GM21825 (cell line): ENCODE data around the gene VGLL2.

Experiments used
- ATAC-seq: cut with Tn5 transposase; IDR thresholded peaks from one replicate; pipeline ENCODE4 v1.9.1; 2021; ENCODE audit warnings: mild to moderate bottlenecking, moderate library complexity; ENCODE audit not compliant: unreplicated experiment

Gene VGLL2

DNA sequence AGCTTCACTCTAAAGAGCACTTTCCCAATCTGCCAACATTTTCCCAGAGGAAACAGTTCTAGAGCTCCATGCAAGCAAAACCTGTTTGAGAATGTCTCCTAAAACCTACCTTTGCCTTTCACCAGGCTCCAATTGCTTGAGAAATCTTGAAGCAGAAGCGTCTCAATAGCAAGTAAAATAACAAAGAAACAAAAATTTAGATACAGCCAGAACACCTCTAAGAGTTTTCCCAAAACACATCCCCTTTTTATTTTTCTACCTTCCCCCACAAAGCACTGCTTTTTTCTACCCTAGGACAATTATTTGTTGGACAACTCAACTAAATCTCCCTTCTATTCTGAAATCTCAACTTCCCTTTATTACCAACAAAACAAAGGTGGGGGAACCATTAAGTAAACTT, 3.6 kb downstream of the VGLL2 start:
- ATAC-seq = no peak

- no peak for ATAC-seq
Measured at GRCh38 chr6:117269638-117270054, 4.3 kb downstream of the VGLL2 start.

DNA sequence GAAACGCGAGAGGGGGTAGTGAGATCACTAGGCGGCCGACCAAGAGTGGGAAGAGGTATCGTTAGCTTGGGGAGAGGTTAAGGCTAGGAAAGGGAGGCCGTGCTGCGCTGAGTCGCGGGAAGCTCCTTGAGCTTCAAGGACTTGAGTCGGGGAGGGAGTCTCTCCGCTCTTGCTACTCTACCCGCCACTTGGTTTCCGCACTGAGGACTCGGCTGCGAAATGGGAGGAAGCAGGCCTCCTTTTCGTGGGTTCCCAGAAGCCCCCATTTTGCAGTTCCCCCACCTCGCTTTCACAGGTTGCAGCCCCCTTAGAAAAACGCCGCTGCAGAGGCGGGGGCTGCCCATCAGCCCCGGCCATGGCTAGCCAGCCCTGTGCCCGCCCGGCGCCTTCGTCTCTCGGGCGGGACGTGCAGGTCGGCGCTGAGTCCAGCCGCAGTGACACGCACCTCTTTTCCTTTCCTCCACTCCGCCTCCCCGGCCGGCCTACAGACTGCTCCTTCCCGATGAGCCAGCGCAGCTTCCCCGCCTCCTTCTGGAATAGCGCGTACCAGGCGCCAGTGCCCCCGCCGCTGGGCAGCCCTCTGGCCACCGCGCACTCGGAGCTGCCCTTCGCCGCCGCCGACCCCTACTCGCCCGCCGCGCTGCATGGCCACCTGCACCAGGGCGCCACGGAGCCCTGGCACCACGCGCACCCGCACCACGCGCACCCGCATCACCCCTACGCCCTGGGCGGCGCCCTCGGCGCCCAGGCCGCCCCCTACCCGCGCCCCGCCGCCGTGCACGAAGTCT, 4.9 kb downstream of the VGLL2 start:
- ATAC-seq = no peak

- no peak for ATAC-seq
Measured at GRCh38 chr6:117270843-117271507, 5.6 kb downstream of the VGLL2 start.

DNA sequence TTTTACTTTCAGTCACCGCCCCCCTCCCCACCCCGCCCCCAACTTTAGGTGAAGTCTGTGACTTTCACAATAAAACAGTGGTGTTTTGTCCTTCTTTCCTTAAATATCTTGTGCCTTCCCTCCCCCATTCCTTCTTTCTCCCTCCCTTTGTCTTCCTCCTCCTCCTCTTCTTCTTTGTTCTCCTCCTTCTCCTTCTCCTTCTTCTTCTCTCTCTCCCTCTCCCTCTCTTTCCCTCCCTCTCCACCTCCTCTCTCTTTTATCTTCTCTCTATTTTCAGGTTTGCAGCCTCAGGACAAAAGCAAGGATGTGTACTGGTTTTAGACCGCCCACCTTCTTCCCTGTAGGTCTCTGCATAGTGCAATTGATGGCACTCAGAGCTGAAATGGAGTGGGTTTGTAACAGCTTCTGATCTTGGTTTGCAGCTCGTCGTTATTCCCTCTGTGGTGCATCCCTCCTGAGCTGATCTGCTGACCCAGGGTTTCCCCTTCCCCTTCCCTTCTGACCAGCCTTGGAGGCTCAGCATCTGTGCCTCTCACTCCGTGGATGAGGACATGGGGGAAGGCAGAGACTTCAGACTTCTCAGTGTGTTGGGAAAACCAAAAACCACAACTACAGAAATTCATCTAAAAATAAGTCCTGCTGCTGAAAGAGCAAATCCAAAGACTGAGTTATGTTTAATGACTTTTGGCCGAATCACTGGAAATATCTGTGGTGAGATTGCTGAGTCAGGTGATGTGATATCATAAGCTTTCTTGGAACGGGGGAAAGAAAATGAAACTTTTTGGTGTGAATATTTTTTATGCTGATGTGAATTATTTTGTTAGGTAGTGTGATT, 6.9 kb downstream of the VGLL2 start:
- no peak for ATAC-seq

GRCh38 chr6:117272891-117273290, 7.5 kb downstream of the VGLL2 start:
- ATAC-seq = no peak

- no peak for ATAC-seq
Measured at GRCh38 chr6:117275205-117275604, 9.8 kb downstream of the VGLL2 start.

DNA sequence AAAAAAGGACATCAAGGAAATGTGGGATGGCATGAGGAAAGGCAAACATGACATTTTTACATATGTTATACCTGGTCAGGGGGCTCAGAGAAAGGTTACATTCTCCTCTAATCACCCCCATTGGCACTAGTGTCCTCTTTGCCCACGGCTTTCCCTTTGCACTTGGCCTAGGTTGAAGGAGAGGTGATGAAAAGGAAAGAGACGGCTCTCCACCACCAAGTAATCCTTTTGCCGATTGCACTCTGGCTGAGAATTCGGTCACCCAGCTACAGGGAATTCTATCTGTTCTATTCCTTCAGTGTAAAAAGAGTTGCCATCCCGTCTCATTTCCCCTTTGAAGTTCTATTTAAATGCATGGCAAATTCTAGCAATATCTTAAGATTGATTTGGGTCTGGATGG, 10.4 kb downstream of the VGLL2 start:
- ATAC-seq = no peak

DNA sequence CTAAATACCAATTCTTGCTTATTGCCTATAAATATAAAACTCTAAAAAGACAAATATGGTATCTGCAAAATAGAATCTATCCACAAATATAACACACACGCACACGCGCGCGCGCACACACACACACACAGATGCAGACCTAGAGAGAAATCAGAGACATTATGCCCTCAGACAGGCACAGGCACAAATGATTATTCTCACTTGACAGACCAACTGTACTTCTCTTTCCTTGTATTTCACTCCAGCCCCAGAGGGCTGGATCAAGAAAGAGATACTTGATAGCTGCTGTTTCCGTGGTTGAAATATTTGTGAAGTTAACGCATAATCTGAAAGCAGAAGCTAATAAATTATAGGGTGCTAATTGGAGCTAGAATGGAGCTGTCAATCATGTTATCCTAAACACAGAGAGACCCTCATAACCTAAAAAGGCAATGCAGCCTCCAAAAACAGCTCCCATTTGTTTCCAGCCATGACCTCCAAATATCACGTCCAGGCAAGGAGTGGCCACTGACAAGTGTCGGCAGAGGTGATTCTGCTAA, 11.5 kb downstream of the VGLL2 start:
- ATAC-seq = no peak

GRCh38 chr6:117280922-117281321, 15.6 kb downstream of the VGLL2 start:
- ATAC-seq = no peak

- no peak for ATAC-seq
Measured at GRCh38 chr6:117288083-117288715, 22.8 kb downstream of the VGLL2 start.

DNA sequence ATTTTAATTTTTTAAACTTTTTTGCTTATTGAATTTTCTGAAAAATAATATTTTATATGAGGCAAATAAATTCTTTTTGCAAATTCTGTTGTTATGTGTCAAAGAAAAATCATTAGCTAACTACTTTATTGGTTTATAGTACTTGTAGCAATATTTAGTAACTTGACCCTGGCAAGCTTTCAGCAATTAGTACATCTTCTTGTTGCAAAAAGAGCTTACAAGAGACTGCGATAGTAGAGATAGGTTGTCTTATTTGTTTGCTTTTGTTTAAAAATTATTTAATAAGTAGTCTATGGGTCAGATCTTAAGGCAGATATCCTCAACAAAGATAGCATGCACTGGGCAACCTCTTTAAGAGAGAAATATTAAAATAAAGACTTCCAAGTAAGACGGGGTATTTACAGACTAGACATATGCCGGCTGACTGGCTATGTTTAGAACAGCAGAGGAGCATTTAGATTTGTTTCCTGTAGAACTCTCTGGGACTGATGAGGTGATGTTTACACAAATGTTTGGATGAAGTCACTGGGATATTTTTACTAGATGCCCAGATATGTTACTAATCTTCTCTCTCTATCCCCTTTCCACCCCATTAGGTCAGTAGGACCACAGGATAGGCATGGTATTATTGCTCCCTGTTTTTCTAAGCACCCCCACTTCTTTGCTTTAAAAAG, 25.0 kb downstream of the VGLL2 start:
- ATAC-seq = no peak

- ATAC-seq = no peak
Measured at GRCh38 chr6:117298941-117299340, 33.6 kb downstream of the VGLL2 start.

DNA sequence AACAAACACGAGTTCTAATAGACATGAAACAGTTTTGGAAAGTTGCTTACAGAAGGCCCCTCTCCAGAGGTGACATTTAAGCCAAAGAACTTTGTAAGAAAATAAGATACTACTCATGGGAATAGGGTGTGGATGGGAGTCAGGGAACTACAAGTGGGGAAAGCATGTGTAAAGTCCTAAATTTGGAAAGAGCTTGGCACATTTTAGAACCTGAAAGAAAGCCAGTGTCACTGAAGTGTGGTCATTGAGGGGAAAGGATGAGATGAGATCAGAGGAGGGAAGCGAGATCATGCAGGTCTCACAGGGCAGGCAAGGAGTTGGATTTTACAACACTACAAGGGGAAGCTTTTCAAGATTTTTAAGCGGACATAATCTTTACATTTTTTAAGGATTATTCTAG, 38.0 kb downstream of the VGLL2 start:
- ATAC-seq = no peak

DNA sequence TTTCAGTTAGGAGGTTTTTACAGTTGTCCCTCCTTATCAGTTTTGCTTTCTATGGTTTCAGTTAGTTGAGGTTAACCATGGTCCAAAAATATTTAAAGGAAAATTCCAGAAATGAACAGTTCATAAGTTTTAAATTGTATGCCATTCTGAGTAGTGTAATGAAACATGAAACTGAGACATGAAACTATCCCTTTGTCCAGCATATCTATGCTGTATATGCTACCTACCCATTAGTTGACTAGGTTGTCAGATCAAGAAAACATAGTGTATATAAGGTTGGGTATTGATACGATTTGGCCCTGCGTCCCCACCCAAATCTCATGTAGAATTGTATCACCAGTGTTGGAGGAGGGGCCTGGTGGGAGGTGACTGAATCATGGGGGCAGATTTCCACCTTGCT, 39.1 kb downstream of the VGLL2 start:
- no peak for ATAC-seq

GRCh38 chr6:117306227-117306790, 41.0 kb downstream of the VGLL2 start:
- no peak for ATAC-seq

- no peak for ATAC-seq
Measured at GRCh38 chr6:117307655-117308054, 42.3 kb downstream of the VGLL2 start.

- ATAC-seq = no peak
Measured at GRCh38 chr6:117309069-117309468, 43.7 kb downstream of the VGLL2 start.

GRCh38 chr6:117309611-117310010, 44.3 kb downstream of the VGLL2 start:
- ATAC-seq = no peak

GRCh38 chr6:117311310-117311709, 46.0 kb downstream of the VGLL2 start:
- no peak for ATAC-seq
